ENCODE data around the gene FBXL16.

The FBXL16 gene

GRCh38 chr16:734208-734980, 28.8 kb upstream of the FBXL16 start:
- DNase-seq: no peak

- no peak for DNase-seq
Observed at GRCh38 chr16:733382-734207, 28.0 kb upstream of the FBXL16 start.

GRCh38 chr16:732936-733335, 27.3 kb upstream of the FBXL16 start:
- DNase-seq: no peak

GRCh38 chr16:732332-732731, 26.7 kb upstream of the FBXL16 start:
- no peak for DNase-seq

- DNase-seq: no peak
Observed at GRCh38 chr16:730666-731509, 25.3 kb upstream of the FBXL16 start.

GRCh38 chr16:729768-730665, 24.4 kb upstream of the FBXL16 start:
- DNase-seq: no peak

GRCh38 chr16:728890-729744, 23.5 kb upstream of the FBXL16 start:
- DNase-seq: no peak

GRCh38 chr16:728131-728889, 22.7 kb upstream of the FBXL16 start:
- no peak for DNase-seq

GRCh38 chr16:727291-727977, 21.8 kb upstream of the FBXL16 start:
- no peak for DNase-seq

- DNase-seq: no peak
Observed at GRCh38 chr16:726438-727290, 21.1 kb upstream of the FBXL16 start, which contains the start of the genes CCDC78 and HAGHL. TSS of gene CCDC78 (minus strand) at chr16:726443. CDS start at chr16:726367, 76 bp downstream. TSS of gene HAGHL (plus strand) at chr16:727106. CDS start at chr16:727510, 404 bp downstream.

GRCh38 chr16:726188-726437, 20.5 kb upstream of the FBXL16 start:
- no peak for DNase-seq

- no peak for DNase-seq
Observed at GRCh38 chr16:725463-726187, 20.0 kb upstream of the FBXL16 start.

- DNase-seq: no peak
Observed at GRCh38 chr16:725041-725376, 19.4 kb upstream of the FBXL16 start.

GRCh38 chr16:724188-725040, 18.8 kb upstream of the FBXL16 start:
- DNase-seq: no peak

GRCh38 chr16:723695-724094, 18.1 kb upstream of the FBXL16 start:
- no peak for DNase-seq

- no peak for DNase-seq
Observed at GRCh38 chr16:722835-723633, 17.4 kb upstream of the FBXL16 start.

Data from Kasumi-1 (cell line).